GM23338 (cell line): ENCODE results near the gene DYRK4. TPM values are rescaled to one million over a fixed set of nuclear protein-coding genes. Genes with fewer than 3 reads are reported as not detected.

Experiments used
- ATAC-seq: fragments of 200-7000 bp; cut with Tn5 transposase; 3 replicates; pipeline ENCODE4 v1.9.1; 2020
- DNase-seq: peaks from one replicate; pipeline ENCODE4 v3.0.0-alpha.2; 2015; ENCODE audit warnings: low spot score
- H2AFZ ChIP-seq: fragments of 200-600 bp; sonication (generic); 2 replicates; pipeline ENCODE4 v1.8.0; 2016; ENCODE audit warnings: antibody characterized with exemption, mild to moderate bottlenecking, moderate library complexity
- H3F3A ChIP-seq: fragments of 200-600 bp; sonication (generic); replicated peaks from 2 replicates; pipeline ENCODE4 v1.8.0; 2017; ENCODE audit warnings: antibody characterized with exemption, mixed run types, low read depth
- H3K27ac ChIP-seq: fragments of 200-600 bp; sonication (generic); 2 replicates; pipeline ENCODE4 v1.6.1; 2016; ENCODE audit warnings: low read depth
- H3K27me3 ChIP-seq: fragments of 200-600 bp; sonication (generic); 2 replicates; pipeline ENCODE4 v1.8.0; 2016; ENCODE audit warnings: mild to moderate bottlenecking, mixed run types, moderate library complexity; ENCODE audit not compliant: insufficient read depth
- H3K36me3 ChIP-seq: fragments of 200-600 bp; sonication (generic); 2 replicates; pipeline ENCODE4 v1.8.0; 2016; ENCODE audit warnings: mild to moderate bottlenecking; ENCODE audit not compliant: insufficient read depth
- H3K4me1 ChIP-seq: fragments of 200-600 bp; sonication (generic); 2 replicates; pipeline ENCODE4 v1.8.0; 2016; ENCODE audit warnings: mild to moderate bottlenecking, moderate library complexity; ENCODE audit not compliant: insufficient read depth
- H3K4me2 ChIP-seq: fragments of 200-600 bp; sonication (generic); 2 replicates; pipeline ENCODE4 v1.7.1; 2017; ENCODE audit warnings: mixed run types
- H3K4me3 ChIP-seq: fragments of 200-600 bp; sonication (generic); 2 replicates; pipeline ENCODE4 v1.6.1; 2016; ENCODE audit warnings: mixed run types
- H3K79me2 ChIP-seq: fragments of 200-600 bp; sonication (generic); replicated peaks from 2 replicates; pipeline ENCODE4 v1.8.0; 2017; ENCODE audit warnings: mild to moderate bottlenecking; ENCODE audit not compliant: insufficient read depth
- H3K9me2 ChIP-seq: fragments of 200-600 bp; sonication (generic); 2 replicates; pipeline ENCODE4 v1.8.0; 2017; ENCODE audit not compliant: insufficient read depth
- H4K20me1 ChIP-seq: fragments of 200-600 bp; sonication (generic); replicated peaks from 2 replicates; pipeline ENCODE4 v1.8.0; 2017; ENCODE audit warnings: mild to moderate bottlenecking; ENCODE audit not compliant: insufficient read depth
- H3K27ac Mint-ChIP-seq: 2 replicates; pipeline ENCODE4 v1.8.0; 2020; ENCODE audit warnings: inconsistent platforms, mild to moderate bottlenecking, moderate library complexity, mixed read lengths
- H3K27me3 Mint-ChIP-seq: 3 replicates; pipeline ENCODE4 v1.8.0; 2022; ENCODE audit warnings: low read depth, mild to moderate bottlenecking, moderate library complexity, mixed read lengths, inconsistent platforms; ENCODE audit not compliant: insufficient read depth, poor library complexity
- H3K36me3 Mint-ChIP-seq: 3 replicates; pipeline ENCODE4 v1.8.0; 2021; ENCODE audit warnings: low read depth, mild to moderate bottlenecking, inconsistent platforms, moderate library complexity, mixed read lengths
- H3K4me1 Mint-ChIP-seq: 3 replicates; pipeline ENCODE4 v1.8.0; 2020; ENCODE audit warnings: mild to moderate bottlenecking, inconsistent platforms, mixed read lengths
- H3K4me3 Mint-ChIP-seq: 3 replicates; pipeline ENCODE4 v1.8.0; 2021; ENCODE audit warnings: moderate library complexity, mild to moderate bottlenecking, inconsistent platforms, mixed read lengths
- H3K9me3 Mint-ChIP-seq: 3 replicates; pipeline ENCODE4 v1.8.0; 2020; ENCODE audit warnings: moderate library complexity, mild to moderate bottlenecking, inconsistent platforms, mixed read lengths
- JUNB ChIP-seq: IDR thresholded peaks from one replicate; pipeline ENCODE4 v1.6.1; 2016; ENCODE audit warnings: antibody characterized with exemption; ENCODE audit not compliant: unreplicated experiment
- NANOG ChIP-seq: IDR thresholded peaks from 2 replicates; pipeline ENCODE4 v1.6.1; 2016; ENCODE audit warnings: antibody characterized with exemption, borderline replicate concordance
- ZNF462 ChIP-seq: fragments of 250-450 bp; sonication (Bioruptor Pico); IDR thresholded peaks from 2 replicates; pipeline ENCODE4 v1.5.0; 2020; ENCODE audit warnings: mild to moderate bottlenecking, moderate library complexity
- polyA plus RNA-seq: library from polyadenylated mRNA; unstranded; fragments of >200 nt; fragmentation: Nextera tagmentation; extraction: Ambion mirVana; gene quantifications from 2 replicates; pipeline ENCODE4 v1.2.1, GENCODE V29; 2016
- total RNA-seq: library from RNA; depleted of rRNA; stranded (reverse); fragments of >200 nt; shearing (Covaris generic); gene quantifications from 2 replicates; pipeline ENCODE4 v1.2.3, GENCODE V29; 2014
- TF ChIP-seq, protein P1 (sequence below): IDR thresholded peaks from one replicate; pipeline ENCODE4 v1.6.1; 2018; ENCODE audit warnings: antibody characterized with exemption; ENCODE audit not compliant: unreplicated experiment

Gene DYRK4
- total and polyA plus RNA-seq, 2 experiments from 2014 or later: 11.3 to 16.9 TPM

DNA sequence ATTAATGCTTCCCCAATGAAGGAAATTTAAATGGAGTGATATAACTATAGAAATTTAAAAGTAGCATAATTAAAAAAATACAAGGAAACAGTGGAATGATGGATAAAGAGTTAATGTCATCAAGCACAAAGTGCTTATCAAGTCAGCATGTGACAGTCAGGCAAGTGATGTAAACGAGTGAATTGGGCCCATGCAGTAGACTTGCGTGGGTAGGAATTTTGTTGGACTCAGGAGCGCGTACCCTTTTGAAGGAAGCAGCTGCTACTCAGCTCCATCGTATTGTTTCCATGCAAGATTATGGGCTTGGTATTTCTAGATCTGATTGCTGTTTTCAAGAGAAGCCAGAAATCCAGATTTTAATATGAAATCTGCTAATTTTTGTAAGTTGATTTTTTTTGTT is 4.4 kb upstream of the DYRK4 start:
- 0 out of 2 replicates have a peak, but pooled peaks cover 1% of the 10 kb centered on the region for H3K4me1 ChIP-seq
- H3K27ac Mint-ChIP-seq: no peak overlapping the region
- H3K4me2 ChIP-seq: no peak overlapping the region
- H3K4me3 ChIP-seq: no peak overlapping the region
- ATAC-seq: no peak
- no peaks in the 10 kb centered on the region for H3K9me3 Mint-ChIP-seq
- no peaks in the 10 kb centered on the region for H3F3A ChIP-seq
- H3K4me1 Mint-ChIP-seq: peaks cover 9% of the 10 kb centered on the region; the same call in 2 of the 3 replicates
- H2AFZ ChIP-seq: no peak overlapping the region
- peaks cover 5% of the 10 kb centered on the region for H3K27me3 ChIP-seq
- H3K9me2 ChIP-seq: no peaks in the 10 kb centered on the region
- 0 out of 2 replicates have a peak, but pooled peaks cover 3% of the 10 kb centered on the region for H4K20me1 ChIP-seq
- peaks cover 22% of the 10 kb centered on the region; the same call in 1 of the 2 replicates for H3K36me3 ChIP-seq
- peaks cover 5% of the 10 kb centered on the region for H3K27me3 Mint-ChIP-seq
- TF ChIP-seq ZNF462 (CRISPR knock-in tag): no peak
- TF ChIP-seq NANOG: no peak
- TF ChIP-seq JUNB: no peak
- TF ChIP-seq, protein P1, sequence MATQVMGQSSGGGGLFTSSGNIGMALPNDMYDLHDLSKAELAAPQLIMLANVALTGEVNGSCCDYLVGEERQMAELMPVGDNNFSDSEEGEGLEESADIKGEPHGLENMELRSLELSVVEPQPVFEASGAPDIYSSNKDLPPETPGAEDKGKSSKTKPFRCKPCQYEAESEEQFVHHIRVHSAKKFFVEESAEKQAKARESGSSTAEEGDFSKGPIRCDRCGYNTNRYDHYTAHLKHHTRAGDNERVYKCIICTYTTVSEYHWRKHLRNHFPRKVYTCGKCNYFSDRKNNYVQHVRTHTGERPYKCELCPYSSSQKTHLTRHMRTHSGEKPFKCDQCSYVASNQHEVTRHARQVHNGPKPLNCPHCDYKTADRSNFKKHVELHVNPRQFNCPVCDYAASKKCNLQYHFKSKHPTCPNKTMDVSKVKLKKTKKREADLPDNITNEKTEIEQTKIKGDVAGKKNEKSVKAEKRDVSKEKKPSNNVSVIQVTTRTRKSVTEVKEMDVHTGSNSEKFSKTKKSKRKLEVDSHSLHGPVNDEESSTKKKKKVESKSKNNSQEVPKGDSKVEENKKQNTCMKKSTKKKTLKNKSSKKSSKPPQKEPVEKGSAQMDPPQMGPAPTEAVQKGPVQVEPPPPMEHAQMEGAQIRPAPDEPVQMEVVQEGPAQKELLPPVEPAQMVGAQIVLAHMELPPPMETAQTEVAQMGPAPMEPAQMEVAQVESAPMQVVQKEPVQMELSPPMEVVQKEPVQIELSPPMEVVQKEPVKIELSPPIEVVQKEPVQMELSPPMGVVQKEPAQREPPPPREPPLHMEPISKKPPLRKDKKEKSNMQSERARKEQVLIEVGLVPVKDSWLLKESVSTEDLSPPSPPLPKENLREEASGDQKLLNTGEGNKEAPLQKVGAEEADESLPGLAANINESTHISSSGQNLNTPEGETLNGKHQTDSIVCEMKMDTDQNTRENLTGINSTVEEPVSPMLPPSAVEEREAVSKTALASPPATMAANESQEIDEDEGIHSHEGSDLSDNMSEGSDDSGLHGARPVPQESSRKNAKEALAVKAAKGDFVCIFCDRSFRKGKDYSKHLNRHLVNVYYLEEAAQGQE: no peak
- peaks cover 14% of the 10 kb centered on the region; the same call in 2 of the 3 replicates for H3K36me3 Mint-ChIP-seq
- no peak for DNase-seq
- H3K4me3 Mint-ChIP-seq: no peak overlapping the region
- no peaks in the 10 kb centered on the region for H3K79me2 ChIP-seq
- H3K27ac ChIP-seq: no peak overlapping the region
